Ovary (tissue), 3 donors: Measurements from ENCODE around the gene SHKBP1.

Source experiments
- POLR2A ChIP-seq: fragments of 450-650 bp; IDR thresholded peaks from one replicate; pipeline ENCODE4 v1.6.1; 2017; ENCODE audit warnings: antibody characterized with exemption, mild to moderate bottlenecking, moderate library complexity
- TF ChIP-seq, protein P1 (sequence below), 3 donors: fragments of 450-650 bp in 2 of 3; fragments of 200-600 bp in 1 of 3; IDR thresholded peaks; one replicate each; pipeline versions ENCODE4 v1.5.1 to v1.8.0; 2016 to 2022; ENCODE audit warnings: antibody characterized with exemption in 3 of 3, mild to moderate bottlenecking in 1 of 3
- donor health status: DM: no; HTN: no; CAD: no.

DNA sequence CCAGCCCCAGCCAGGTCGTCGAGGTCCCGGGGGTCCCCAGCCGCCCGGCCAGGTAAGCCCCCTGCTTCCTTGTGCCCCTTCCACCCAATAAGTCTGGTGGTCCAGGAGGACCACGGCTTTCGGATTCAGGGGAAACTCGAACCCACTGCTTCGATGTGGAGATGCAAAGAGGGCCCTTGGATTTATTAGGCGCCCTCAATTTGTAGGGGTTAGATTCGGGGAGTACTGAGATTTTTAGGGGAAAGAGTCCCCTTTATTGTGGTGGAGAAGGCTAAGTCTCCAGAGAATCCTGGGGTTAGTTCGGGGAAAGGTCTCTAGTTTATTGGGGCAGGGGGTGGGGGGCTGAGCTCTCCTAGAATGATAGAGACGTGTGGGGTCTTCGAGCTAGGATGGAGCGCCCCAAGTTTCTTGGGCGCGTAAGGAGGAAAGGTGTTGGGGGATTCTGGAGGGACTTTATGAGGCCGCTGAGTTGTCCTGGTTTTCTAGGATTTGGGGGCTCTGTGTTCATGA, 20.7 kb downstream of the SHKBP1 start:
- no peak for TF ChIP-seq POLR2A
- TF ChIP-seq, protein P1, sequence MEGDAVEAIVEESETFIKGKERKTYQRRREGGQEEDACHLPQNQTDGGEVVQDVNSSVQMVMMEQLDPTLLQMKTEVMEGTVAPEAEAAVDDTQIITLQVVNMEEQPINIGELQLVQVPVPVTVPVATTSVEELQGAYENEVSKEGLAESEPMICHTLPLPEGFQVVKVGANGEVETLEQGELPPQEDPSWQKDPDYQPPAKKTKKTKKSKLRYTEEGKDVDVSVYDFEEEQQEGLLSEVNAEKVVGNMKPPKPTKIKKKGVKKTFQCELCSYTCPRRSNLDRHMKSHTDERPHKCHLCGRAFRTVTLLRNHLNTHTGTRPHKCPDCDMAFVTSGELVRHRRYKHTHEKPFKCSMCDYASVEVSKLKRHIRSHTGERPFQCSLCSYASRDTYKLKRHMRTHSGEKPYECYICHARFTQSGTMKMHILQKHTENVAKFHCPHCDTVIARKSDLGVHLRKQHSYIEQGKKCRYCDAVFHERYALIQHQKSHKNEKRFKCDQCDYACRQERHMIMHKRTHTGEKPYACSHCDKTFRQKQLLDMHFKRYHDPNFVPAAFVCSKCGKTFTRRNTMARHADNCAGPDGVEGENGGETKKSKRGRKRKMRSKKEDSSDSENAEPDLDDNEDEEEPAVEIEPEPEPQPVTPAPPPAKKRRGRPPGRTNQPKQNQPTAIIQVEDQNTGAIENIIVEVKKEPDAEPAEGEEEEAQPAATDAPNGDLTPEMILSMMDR (IDR thresholded peaks at IDR 0.05) = no peak
